ENCODE data around the gene SNAPC4.
A peak's percentile ranks its signal among the peaks of the same experiment; 100 is the strongest.

SNAPC4 gene

DNA sequence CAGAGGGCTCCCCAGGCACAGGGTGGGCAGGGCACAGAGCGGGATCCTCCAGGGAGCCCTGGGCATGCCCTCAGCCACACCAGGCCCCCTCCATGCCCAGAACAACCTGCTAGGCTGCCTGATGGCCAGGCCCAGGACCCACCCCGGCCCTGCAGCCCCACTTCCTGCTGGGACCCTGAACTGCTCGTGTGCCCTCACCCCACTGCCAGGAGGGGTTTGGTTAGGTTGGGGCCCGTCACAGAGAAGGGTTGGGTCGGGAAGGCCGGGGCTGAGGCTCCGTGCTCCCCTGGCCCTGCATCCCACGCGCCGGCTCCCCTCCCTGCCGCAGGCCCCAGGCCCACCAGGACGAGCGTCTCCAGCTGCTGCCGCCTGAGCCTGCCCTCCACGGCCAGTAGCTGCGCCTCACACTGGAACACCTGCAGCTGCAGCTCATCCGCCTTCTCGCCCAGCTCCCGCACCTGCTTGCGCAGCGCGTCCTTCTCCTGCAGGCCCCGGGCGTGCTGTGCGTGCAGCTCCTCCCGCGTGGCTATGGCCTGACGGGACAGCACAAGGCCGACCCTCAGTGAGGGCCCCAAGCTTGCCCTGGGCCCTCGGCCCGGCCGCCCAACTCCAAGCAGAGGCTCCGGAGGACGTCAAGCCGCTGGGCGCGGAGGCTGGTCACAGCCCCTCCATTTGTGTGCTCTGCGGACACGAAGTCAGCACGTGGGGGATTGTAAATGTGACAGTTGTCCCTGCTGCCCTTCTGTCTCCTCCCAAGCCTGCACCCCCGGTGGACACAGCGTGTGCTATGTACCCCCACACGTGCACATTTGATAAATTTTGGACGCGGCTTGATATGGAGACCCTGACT lies 32.4 kb downstream of the SNAPC4 start:
- DNase-seq = no peak

DNA sequence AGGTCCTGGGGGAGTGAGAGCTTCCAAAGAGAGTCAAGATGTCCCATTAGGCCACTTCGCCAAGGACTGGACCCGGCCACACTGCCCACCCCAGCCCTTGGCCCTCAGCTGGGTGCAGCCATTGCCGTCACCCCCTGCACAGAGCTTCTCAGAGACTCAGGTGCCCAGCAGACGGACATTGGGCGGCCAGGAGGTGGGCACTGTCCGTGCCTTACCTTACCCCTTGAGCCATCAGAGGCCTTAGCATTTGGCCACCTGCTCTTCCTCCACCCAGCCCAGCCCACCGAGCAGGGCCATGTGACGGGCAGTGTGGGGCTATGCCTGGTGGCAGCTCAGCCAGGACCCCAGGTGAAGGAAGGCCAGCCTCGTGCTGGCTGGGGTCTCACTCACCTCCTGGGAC lies 33.1 kb downstream of the SNAPC4 start:
- DNase-seq = no peak

DNA sequence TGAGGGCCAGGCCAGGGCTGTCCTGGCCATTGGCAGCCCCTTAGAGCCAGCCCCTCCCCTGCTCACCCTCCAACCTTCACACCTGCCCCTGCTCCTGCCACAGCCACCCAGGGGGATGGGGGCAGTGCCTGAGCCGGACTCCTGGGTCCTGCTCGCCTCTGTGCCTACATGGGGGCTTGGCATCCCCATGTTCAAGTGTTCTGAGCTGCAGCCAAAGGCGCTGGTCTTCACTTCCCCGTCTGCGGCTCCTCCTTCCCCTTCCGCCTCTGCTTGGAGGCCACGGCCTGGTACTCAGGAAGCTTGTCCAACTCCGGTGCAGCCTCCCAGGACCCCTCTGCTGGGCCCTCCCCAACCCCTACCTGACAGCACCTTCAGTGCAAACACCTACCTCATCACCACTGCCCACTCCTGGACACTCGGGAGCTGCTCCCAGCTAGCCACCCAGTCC lies 34.2 kb downstream of the SNAPC4 start:
- no peak for DNase-seq

DNA sequence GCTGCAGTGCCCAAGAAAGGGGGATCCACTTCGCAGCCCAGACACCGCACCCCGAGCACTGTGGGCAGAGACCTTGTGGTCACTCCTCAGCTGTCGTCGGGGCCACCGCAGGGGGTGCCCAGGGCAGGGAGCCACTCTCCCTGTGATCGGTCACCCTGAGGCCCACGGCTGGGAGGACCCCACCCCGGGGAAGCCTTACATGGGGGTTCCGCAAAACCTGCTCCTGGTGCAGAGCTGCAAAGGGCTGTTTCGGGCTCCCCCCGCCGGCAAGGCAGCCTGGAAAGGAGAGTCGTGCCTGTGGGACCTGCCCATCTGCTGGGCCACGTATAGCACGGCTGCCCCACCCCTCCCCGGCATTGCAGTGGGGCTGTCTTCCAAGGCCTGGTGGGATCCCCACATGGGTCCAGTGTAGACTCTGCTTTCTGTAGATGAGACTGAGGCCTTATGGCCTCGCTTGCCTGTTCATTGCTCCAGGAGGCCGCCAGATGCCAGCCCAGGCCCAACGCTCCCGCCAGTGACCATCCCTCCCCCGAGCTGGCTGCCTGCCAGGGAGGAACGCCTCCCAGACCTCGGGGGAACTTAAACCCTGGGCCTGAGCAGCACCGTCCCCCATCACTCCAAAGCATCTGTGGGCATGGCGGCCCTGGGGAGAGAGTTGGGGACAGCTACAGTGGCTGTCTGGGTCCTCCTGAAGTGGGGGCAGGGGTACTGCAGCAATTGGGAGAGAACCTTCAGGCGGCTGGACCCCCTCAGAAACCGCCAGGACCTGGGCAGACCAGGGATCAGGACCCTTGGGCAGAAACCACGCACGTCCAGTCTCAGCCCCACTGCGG lies 34.8 kb downstream of the SNAPC4 start:
- no peak for DNase-seq

DNA sequence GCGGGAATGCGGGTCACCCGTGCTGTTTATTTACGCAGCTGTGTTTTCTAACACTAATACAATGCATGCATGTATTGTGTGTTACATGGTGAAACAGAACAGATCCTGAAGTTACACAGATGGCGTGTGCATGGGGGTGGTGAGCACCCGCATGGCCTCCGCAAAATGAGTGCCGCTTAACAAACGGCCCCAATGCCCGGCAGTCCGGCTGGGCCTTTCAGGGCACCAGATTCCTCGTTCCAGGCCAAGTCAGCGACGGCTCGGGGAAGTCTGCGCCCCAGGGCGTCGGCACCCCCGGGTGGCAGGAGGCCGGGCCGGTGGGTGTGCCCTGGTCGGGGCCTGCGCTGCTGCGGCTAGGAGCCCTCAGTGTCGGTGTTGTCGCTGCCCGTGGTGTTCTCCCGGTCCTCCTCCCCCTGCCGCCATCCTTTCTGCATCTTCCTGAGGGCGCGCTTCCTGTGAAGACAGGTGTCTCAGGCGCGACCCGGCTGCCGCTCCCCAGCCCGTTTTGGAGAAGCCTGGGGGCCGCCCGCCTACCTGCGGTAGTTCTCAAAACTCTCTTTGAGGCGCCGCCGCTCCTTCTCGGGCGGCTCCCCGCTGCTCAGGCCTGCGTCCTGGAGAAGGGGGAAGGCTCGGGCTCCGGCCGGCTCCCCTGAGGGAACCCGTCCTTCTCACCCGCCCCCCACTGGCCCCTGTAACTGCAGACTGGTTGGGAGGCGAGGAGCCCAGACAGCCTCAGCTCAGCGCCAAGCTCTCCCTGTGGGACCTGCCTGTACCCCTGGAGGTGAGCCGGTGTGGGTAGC lies 35.8 kb downstream of the SNAPC4 start:
- DNase-seq = no peak

DNA sequence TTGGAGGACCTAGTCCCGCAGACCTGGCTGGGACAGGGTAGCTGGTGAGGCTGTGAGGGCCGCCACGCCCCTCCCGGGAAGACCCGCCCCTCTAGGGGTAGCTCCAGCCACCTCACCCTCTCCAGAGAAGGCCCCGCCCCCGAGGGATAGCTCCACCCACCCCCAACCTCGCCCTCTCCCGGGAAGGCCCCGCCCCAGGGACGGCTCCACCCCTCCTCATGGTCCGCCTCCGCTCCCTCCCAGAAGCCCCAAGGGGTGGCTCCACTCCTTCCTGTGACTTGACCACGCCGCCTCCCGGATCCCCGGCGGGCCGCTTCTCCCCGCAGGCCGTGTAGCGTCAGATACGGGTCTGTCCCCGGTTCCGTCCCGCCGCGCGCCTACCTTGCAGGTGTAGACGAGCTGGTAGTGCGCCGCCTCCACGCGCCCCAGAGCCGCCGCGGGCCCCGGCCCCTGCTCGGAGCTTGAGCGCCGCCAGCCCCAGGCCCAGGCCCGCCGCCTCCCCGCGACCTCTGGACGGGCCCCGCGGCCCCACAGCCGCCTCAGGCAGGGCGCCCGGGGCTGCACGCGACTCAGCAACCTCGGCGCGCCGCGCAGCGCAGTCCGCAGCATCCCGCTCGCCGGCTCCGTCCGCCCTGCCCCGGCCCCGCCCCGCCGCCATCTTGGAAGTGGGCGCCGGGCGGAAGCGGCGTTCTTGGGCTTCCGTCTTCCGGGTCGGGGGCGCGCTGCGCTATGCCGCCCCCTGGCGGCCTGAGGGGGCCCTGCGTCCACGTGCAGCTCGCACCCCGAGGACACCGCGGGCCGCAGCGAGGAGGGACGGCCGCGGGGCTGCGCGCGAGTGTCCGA lies 36.6 kb downstream of the SNAPC4 start, which contains the start of gene DNLZ:
Gene DNLZ (minus strand): TSS at position 639 of the 843 bp plus-strand sequence. CDS start 30 bp downstream, at position 609.
- peak; percentile 42 for DNase-seq

DNA sequence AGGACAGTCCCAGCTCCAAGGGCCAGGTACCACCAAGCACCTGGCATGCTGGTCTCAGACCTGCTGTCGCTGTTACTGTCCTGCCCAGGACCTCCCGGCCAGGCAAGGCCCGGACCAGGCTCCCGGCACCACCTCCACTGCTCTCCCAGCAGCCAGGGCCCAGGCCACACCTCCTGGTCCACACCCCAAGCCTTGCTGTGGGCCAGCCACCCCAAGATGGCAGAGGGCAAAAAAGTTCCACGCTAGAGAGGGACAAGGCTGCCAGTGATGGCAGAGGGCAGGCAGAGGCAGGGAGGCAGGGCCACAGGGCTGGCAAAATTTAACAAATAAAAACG lies 37.6 kb downstream of the SNAPC4 start:
- DNase-seq = no peak

DNA sequence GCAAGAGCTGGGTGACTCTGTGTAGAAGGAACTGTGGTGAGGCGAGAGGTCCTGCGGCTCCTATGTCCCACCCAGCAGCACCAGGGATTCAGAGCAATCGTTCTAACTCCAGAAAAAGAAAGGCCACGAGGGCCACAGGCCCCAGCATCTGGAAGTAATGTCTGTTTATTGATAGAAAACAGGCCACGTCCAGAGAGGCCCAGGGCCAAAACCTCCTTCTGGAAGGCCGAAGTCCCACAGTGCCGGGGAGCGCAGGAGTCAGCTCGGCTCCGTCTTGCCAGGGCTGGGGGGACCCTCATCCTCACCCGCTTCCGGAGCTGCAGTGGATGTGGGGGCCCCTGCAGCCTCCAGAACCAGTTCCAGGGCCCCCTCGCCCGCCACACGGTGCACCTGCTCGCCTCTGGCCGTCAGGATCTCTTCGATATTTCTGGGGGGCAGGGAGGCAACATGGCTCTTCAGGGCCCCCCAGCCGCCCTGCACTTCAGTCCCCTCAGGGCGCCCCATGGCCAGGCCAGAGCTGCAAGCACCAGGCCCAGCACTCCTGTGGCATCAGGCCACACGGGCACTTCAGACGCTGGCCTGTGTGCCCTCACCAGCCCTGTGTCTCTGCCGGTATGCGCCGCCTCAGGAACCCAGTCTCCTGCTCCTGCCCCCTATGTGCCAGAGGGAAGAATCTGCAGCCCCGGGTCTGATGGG lies 38.1 kb downstream of the SNAPC4 start:
- DNase-seq = no peak

DNA sequence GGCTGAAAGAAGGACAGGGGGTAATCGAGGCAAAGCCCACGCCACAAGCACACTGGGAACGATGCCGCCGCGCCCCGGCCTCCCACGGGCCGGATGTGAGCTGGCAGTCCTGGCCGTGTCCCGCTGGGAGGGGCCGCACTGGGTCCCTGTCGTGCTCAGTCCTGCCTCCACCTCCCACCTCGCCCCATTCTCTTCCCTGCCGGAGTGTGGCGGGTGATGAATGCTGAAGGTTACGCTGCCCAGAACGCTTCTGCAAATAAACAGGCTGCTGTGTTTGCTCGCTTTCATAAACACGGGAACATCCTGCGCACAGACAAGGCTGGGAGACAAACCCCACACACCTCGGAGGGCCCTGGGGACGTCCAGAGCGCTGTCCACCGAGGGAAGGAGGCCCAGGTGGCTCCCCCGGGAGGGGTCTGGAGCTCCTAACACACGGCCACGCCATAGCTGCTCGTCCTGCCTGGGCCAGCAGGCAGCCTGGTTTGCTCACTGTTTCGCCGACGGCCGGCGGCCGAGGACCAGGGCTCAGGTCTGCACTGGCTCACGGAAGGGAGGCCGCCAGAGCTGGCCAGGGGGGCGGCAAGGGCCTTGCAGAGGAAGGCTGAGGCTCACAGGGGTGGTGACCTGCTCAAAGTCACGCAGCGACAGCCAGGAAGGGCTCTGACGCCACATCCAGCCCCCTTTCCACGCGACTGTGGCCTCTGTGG lies 38.8 kb downstream of the SNAPC4 start:
- DNase-seq = no peak

DNA sequence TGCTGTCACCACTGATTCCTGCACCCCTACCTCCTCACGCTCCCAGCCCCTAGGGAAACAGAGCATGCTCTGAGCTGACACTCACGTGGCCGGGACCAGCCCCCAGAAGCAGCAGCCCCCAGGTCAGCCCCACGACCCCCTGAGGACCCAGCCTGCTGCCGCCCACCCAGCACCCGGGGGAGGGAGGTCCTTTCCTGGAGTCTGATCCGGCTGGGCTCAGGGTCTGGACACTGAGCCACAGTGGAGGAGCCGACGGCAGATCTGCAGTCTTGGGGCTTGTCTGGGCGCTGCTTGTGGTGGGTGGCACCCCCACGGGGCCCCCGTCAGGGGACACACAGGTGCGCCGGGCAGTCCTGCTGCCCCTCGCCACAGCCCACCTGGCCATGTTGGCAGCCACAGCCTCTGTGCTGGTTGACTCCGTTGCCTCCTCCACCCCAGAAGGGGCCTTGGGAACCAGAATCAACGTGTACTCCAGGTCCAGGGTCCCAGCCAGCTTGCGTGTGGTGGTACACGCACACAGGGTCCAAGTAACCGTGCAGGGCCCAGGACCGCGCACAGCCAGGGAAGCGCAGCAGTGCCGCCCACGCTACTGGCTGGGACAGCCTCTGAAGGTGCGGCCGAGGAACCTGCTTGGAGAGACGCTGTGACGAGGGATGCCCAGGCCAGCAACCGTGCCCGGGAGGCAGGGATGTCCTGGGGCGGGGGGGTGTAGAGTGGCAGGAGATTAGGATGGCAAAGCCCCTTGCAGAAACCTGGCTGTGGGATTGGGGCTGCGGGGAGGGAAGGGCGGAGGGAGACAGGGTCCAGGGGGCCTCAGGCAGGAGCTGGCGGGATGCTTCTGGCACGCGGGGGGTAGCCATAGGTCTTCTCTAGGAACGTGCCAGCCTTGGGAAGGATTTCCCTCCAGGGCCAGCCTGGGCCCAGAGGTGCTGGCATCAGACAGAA lies 39.9 kb downstream of the SNAPC4 start:
- no peak for DNase-seq

DNA sequence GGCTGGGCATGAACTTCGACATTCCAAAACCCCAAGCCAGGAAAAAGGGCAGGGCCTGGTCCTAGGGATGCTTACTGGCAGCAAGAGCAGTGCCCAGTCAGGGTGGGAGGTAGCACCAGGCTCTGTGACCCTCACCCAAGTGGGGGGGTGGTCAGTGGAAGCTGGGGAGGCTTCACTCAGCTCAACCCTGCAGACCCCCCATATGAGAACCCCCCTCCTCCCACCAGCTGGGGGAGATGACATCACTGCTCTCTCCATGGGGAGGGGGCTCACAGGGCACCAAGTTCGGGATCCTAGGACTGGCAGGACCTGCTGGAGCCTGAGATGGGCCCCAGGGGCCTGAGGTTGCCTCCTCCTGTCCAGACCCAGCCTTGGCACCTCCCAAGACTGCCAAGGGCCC lies 41.1 kb downstream of the SNAPC4 start:
- DNase-seq = no peak

DNA sequence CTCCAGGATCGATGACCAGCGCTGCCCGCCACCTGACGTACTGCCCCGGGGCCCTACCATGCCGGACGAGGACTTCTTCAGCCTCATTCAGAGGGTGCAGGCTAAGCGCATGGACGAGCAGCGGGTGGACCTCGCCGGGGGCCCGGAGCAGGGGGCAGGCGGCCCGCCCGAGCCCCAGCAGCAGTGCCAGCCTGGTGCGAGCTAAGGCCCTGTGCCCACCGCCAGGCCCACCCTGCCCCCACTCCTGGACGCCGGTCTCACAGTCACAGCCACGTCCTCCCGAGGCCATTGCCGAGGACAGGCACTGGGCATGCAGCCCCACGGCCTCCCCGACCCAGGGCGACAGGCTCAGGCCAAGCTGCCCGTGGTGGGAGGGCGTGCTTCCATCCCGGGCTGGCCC lies 42.0 kb downstream of the SNAPC4 start:
- no peak for DNase-seq

DNA sequence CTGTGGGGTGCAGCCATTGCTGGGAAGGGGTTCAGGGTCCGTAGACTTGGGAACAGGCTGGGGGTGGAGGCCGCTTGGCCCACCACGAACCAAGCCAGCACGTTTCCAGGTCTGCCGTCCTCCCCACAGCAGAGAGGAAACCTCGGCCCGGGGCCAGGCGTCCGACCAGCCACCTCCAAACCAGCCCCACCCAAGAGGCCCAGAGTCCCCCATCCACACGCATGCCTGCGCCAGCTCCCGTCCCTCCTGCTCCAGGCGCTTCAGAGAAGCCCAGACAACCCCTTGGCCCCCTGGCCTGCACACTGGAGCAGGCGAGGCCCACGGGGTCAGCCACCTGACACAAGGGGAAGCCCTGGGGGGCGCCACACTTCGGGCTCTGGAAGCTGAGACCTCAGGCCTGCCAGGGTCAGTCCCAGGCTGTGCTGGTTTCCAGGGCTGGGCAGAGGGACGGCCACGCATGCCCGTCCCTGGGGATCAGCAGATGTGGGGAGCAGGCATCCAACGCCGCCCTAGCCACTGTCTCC lies 42.7 kb downstream of the SNAPC4 start:
- DNase-seq = no peak

DNA sequence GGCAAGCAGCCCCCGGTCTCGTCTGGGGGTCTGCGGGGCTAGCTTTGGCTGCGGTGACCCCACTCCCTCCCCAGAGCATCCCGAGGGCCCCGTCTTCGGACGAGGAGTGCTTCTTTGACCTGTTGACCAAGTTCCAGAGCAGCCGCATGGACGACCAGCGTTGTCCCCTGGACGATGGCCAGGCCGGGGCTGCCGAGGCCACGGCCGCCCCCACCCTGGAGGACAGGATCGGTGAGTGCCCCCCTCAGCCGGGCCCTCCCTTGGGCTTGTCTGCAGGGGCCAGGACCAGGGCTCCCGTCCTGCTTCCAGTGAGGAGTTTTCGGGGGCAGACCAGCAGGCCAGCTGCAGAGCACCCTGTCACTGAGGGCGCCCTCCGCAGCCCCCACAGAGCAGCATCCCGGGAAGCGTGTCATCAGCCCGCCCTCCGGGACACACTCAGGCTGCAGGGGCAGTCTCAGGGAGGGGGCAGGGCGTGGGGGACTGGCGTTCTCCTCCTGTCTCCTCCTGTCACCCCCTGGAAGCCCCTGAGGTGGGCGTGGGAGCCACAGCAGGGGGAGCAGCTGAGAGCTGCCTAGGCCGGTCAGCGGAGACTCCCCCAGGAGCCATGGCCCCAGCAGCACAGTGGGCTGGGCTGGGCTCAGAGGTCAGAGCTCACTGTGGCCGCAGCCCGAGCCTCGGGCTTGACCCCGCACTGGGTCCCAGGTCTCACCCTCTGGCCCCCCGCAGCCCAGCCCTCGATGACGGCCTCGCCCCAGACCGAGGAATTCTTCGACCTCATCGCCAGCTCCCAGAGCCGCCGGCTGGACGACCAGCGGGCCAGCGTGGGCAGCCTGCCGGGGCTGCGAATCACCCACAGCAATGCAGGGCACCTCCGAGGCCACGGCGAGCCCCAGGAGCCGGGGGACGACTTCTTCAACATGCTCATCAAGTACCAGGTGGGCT lies 44.1 kb downstream of the SNAPC4 start:
- no peak for DNase-seq

DNA sequence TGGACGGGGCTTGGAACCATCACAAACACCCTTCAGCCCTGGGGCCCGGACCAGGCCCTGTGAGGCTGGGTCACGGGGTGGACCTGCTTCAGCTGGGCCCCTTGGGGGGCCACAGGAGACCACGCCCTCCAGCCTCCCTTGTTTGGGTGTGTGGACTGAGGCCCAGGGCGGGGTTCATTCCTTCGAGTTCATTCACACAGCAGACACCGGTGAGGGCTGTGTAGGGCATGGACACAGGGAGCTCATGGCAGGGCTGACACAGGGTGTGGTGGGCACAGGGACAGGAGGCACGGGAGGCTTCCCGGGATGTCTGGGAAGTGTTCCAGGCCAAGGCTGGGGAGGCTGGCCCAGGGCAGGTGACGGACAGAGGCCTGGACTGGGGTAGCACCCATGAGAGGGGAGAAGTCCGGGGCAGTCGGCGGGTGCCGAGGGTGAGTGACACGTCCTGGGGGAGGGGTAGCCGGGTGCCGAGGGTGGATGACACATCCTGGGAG lies 45.3 kb downstream of the SNAPC4 start:
- DNase-seq = no peak

DNA sequence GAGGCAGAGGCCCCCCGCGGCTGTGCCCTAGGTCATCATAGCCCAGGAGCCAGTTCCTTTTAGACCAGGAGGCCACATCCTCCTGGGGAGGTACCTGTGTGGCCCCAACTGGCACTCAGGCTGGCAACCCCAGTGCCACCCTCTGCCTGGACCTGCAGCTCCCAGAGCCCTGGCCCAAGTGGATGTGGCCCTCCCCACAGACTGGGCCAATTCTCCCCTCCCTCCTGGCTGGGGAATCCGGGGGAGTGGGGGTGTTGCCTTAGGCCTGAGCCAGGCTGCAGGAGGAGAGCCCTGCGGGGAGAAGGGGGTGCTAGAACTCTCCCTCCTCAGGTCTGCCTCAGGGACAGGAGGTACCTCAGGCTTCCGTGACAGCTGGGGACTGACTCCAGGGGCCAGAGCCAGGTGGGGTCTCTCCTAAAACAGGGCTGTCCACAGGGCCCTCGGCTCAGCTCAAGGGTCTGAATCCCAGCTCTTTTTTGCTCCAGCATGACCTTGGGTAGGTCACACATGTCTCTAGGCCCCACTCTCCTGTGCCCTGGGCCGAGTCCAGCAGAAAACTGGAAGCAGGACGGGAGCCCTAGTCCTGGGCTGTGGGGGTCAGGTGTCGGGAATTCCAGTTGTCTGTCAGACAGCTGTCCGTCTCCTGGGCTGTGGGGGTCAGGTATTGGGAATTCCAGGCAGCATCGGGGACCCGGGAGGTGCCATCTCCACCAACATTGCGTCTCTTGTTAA lies 46.0 kb downstream of the SNAPC4 start:
- DNase-seq = no peak

DNA sequence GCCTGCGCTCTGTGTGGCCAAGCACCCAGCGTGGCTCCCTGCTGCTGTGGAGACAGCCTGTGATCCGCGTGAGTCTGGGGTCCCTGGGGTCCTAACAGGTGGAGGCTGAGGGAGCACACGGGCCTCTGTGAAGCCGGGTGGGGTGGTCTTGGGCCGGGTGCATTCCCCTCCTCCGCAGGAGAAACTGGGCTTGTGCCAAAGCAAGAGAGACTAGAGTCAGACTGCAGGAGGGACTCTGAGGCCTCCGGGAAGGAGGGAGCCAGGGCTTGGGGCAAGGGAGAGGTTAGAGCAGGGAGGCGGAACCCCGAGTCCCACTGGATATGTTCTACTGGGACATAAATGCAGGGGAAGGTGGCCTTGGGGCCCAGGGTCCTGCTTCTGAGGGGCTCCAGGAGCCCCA lies 46.9 kb downstream of the SNAPC4 start:
- DNase-seq = no peak

Data from NCI-H2081 treated with DMSO at 0.1 percent for 48 hours (cell line).